Measurements from ENCODE around the gene PHF21A.

DNA sequence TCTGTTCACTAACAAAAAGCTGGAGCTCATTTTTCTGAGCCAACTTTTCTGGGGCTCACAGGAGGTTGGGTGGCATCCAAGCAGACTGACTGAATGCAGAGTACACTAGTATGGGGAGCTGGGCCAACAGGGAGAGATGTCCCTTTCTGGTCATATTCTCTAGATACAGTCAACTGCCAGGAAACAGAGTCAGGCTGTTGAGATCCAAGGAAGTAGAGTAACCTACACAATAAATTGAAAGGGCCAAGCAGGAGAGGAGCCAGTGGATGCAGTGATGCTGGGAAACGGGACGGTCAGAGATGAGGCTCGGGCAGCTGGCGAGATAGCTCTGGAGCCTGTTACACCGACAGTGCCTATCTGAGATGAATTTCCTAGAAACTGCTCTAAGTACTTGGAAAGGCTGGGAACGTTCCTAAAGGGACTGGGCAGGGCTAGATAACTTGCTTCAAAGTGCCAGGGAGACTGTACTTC lies 127.7 kb downstream of the PHF21A start:
- TF ChIP-seq, protein P1, sequence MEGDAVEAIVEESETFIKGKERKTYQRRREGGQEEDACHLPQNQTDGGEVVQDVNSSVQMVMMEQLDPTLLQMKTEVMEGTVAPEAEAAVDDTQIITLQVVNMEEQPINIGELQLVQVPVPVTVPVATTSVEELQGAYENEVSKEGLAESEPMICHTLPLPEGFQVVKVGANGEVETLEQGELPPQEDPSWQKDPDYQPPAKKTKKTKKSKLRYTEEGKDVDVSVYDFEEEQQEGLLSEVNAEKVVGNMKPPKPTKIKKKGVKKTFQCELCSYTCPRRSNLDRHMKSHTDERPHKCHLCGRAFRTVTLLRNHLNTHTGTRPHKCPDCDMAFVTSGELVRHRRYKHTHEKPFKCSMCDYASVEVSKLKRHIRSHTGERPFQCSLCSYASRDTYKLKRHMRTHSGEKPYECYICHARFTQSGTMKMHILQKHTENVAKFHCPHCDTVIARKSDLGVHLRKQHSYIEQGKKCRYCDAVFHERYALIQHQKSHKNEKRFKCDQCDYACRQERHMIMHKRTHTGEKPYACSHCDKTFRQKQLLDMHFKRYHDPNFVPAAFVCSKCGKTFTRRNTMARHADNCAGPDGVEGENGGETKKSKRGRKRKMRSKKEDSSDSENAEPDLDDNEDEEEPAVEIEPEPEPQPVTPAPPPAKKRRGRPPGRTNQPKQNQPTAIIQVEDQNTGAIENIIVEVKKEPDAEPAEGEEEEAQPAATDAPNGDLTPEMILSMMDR (IDR thresholded peaks at IDR 0.05) = no peak
- TF ChIP-seq POLR2A (IDR thresholded peaks at IDR 0.05) (no peak), POLR2AphosphoS5 (IDR thresholded peaks at IDR 0.05) (peak; percentile 59)

Data from gastroesophageal sphincter (tissue), 3 donors.